ENCODE results near the gene NKIRAS2. TPM values are rescaled to one million over a fixed set of nuclear protein-coding genes. Genes with fewer than 3 reads are reported as not detected.

The NKIRAS2 gene
- 17.1 and 27.1 TPM in 2 replicates for total RNA-seq (ENCODE audit: low replicate concordance)

DNA sequence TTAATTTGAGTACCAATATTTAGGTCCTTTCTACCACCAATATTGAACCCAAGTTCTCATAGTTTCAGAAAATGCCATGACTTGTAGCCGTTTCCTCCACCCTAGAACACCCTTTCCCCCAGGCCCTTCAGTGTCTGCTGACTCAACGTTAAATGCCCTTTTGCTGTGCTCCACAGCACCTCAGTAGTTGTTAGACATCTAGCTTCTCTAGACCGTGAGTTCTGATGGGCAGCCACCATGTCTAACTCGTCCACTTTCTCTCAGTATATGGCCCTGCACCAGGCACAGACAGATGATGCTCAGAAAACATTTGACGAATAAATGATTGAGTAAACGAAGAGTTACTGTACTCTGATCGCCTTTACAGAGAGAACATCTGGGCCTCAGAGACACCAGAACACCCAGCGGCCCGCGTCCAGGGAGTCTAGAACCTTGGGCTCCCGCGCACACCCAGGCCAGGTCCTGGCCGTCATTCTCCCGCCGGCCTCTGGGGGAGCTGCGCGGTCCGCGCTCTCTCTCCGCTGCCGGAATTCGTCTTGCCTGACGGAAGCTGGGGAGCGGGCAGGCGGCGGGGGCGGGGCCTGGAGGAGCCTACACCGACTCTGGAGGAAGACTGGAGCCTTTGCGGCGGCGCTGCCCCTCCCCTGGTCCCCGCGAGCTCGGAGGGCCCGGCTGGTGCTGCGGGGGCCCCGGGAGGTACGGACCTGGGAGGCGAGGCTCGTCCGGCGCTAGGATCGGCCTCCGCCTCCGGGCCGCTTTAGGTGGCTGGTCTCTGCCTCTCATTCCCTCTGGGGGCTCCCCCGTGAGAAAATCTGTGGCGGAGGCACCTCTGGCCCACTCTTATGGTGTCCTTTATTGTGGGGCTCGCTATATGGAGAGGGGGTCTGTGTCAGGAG lies at the start of gene NKIRAS2:
Gene NKIRAS2 (plus strand): TSS at position 582 of the 896 bp plus-strand sequence. CDS start 1,488 bp downstream, outside the sequence.
- DNase-seq (ENCODE audit: low read depth), result peak; percentile 83
- H3K4me3 ChIP-seq (ENCODE audit: low read depth, low read length), result peak within 1 kb of the TSS; percentile 88
- TF ChIP-seq, protein P1, sequence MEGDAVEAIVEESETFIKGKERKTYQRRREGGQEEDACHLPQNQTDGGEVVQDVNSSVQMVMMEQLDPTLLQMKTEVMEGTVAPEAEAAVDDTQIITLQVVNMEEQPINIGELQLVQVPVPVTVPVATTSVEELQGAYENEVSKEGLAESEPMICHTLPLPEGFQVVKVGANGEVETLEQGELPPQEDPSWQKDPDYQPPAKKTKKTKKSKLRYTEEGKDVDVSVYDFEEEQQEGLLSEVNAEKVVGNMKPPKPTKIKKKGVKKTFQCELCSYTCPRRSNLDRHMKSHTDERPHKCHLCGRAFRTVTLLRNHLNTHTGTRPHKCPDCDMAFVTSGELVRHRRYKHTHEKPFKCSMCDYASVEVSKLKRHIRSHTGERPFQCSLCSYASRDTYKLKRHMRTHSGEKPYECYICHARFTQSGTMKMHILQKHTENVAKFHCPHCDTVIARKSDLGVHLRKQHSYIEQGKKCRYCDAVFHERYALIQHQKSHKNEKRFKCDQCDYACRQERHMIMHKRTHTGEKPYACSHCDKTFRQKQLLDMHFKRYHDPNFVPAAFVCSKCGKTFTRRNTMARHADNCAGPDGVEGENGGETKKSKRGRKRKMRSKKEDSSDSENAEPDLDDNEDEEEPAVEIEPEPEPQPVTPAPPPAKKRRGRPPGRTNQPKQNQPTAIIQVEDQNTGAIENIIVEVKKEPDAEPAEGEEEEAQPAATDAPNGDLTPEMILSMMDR (IDR thresholded peaks at IDR 0.05; ENCODE audit: insufficient read depth, low read length), result peak; percentile 93

GRCh38 chr17:41970901-41971331 lies 49.0 kb upstream of the NKIRAS2 start:
- DNase-seq (ENCODE audit: low read depth), result no peak
- no peak overlapping the region for H3K4me3 ChIP-seq (ENCODE audit: low read depth, low read length)
- TF ChIP-seq, protein P1 (IDR thresholded peaks at IDR 0.05; ENCODE audit: insufficient read depth, low read length), result no peak

GRCh38 chr17:41971721-41972523 lies 48.0 kb upstream of the NKIRAS2 start:
- no peak for DNase-seq (ENCODE audit: low read depth)
- TF ChIP-seq, protein P1 (IDR thresholded peaks at IDR 0.05; ENCODE audit: insufficient read depth, low read length), result no peak
- no peak overlapping the region for H3K4me3 ChIP-seq (ENCODE audit: low read depth, low read length)

GRCh38 chr17:41972571-41973407 lies 47.1 kb upstream of the NKIRAS2 start:
- TF ChIP-seq, protein P1 (IDR thresholded peaks at IDR 0.05; ENCODE audit: insufficient read depth, low read length), result no peak
- DNase-seq (ENCODE audit: low read depth), result no peak

DNA sequence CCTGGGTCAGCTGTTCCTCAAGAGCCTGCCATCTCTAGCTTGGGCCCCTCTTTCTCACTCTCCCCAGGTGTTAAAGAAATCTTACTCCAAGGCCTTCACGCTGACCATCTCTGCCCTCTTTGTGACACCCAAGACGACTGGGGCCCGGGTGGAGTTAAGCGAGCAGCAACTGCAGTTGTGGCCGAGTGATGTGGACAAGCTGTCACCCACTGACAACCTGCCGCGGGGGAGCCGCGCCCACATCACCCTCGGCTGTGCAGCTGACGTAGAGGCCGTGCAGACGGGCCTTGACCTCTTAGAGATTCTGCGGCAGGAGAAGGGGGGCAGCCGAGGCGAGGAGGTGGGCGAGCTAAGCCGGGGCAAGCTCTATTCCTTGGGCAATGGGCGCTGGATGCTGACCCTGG lies 46.5 kb upstream of the NKIRAS2 start:
- TF ChIP-seq, protein P1 (IDR thresholded peaks at IDR 0.05; ENCODE audit: insufficient read depth, low read length), result no peak
- no peak overlapping the region for H3K4me3 ChIP-seq (ENCODE audit: low read depth, low read length)
- no peak for DNase-seq (ENCODE audit: low read depth)

More at GRCh38 chr17:41972571-41973407, 47.1 kb upstream of the NKIRAS2 start:
- H3K4me3 ChIP-seq (ENCODE audit: low read depth, low read length), result no peak overlapping the region

DNA sequence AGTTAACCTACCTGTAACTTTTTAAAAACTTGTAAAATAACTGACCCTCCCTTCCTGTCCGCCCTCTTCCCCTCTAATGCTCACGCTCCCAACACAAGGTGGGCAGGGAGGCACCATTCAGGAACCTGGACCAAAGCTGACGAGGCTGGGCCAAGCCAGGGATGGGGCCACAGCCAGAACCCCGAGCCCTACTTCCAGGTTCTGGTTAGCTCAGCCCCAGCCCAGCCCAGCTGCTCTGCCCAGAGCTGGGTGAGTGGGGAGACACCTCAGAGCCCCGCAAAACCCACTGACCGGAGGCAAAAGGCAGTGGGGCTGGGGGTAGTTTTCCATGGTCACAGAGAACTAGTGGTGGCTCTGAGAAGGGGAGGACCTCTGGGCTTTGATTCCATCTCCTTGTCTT lies 45.9 kb upstream of the NKIRAS2 start:
- TF ChIP-seq, protein P1 (IDR thresholded peaks at IDR 0.05; ENCODE audit: insufficient read depth, low read length), result no peak
- no peak overlapping the region for H3K4me3 ChIP-seq (ENCODE audit: low read depth, low read length)
- DNase-seq (ENCODE audit: low read depth), result no peak

Data from fibroblast of the aortic adventitia (primary cell).